SK-N-SH (cell line): Measurements from ENCODE around the gene DPF3. TPM values are rescaled to one million over a fixed set of nuclear protein-coding genes. Genes with fewer than 3 reads are reported as not detected.

ENCODE experiments used
- CTCF ChIA-PET: fragments of 300-600, 350-600 bp; formaldehyde crosslinking; extraction: SDS; loops from one replicate; lab custom pipeline; 2021; lab: Yijun Ruan, JAX
- POLR2A ChIA-PET: fragments of 350-600 bp; sonication (Branson Sonifier 250); formaldehyde crosslinking; extraction: SDS; loops from one replicate; lab custom pipeline; 2020; ENCODE audit warnings: antibody characterized with exemption, inconsistent platforms; lab: Yijun Ruan, JAX
- DNase-seq: peaks from one replicate; pipeline ENCODE4 v3.0.0; 2012
- H2AFZ ChIP-seq: fragments of 200-600 bp; sonication (generic); 2 replicates; pipeline ENCODE4 v1.8.1; 2016; ENCODE audit warnings: antibody characterized with exemption, mild to moderate bottlenecking, low read depth
- H3F3A ChIP-seq: fragments of 200-600 bp; sonication (generic); replicated peaks from 2 replicates; pipeline ENCODE3; 2016; ENCODE audit warnings: antibody characterized with exemption, mild to moderate bottlenecking; ENCODE audit not compliant: insufficient read depth
- H3K27ac ChIP-seq, 2 experiments: fragments of 200-500 bp in 1 of 2; fragments of 200-600 bp in 1 of 2; sonication (Bioruptor generic) in 1 of 2; sonication (generic), shearing (Covaris generic) in 1 of 2; 2 replicates each; pipeline versions ENCODE4 v1.5.1 to v1.6.1; 2014 to 2016; ENCODE audit warnings: low read depth in 2 of 2, inconsistent platforms in 1 of 2, low read length in 1 of 2, mild to moderate bottlenecking in 1 of 2, mixed read lengths in 1 of 2
- H3K27me3 ChIP-seq: fragments of 200-600 bp; sonication (generic), shearing (Covaris generic); 2 replicates; pipeline ENCODE4 v1.6.1; 2016; ENCODE audit warnings: mixed run types; ENCODE audit not compliant: insufficient read depth
- H3K36me3 ChIP-seq, 2 experiments: fragments of 200-500 bp in 1 of 2; fragments of 200-600 bp in 1 of 2; sonication (Bioruptor generic) in 1 of 2; sonication (generic) in 1 of 2; replicated peaks in 1 of 2; 2 replicates each; pipeline versions ENCODE3 to v1.5.1; 2014 to 2016; ENCODE audit warnings: low read length in 1 of 2, mild to moderate bottlenecking in 1 of 2; ENCODE audit not compliant: insufficient read depth in 2 of 2, control insufficient read depth in 1 of 2
- H3K4me1 ChIP-seq, 2 experiments: fragments of 200-500 bp in 1 of 2; fragments of 200-600 bp in 1 of 2; sonication (Bioruptor generic) in 1 of 2; sonication (generic), shearing (Covaris generic) in 1 of 2; 2 replicates each; pipeline versions ENCODE4 v1.5.1 to v1.6.1; 2014 to 2016; ENCODE audit warnings: low read depth in 1 of 2, low read length in 1 of 2, mixed run types in 1 of 2; ENCODE audit not compliant: insufficient read depth in 2 of 2, control insufficient read depth in 1 of 2
- H3K4me2 ChIP-seq: fragments of 200-600 bp; sonication (generic), shearing (Covaris generic); 2 replicates; pipeline ENCODE4 v1.6.1; 2017; ENCODE audit warnings: mixed run types
- H3K4me3 ChIP-seq, 2 experiments: fragments of 200-500 bp in 1 of 2; fragments of 200-600 bp in 1 of 2; sonication (Bioruptor generic) in 1 of 2; sonication (generic), shearing (Covaris generic) in 1 of 2; 2 replicates each; pipeline versions ENCODE4 v1.5.1 to v1.8.1; 2014 to 2016; ENCODE audit warnings: low read depth in 2 of 2, inconsistent platforms in 1 of 2, low read length in 1 of 2, mild to moderate bottlenecking in 1 of 2, mixed read lengths in 1 of 2, moderate library complexity in 1 of 2
- H3K79me2 ChIP-seq: fragments of 200-600 bp; sonication (generic); 2 replicates; pipeline ENCODE4 v1.8.1; 2017; ENCODE audit warnings: mild to moderate bottlenecking; ENCODE audit not compliant: insufficient read depth
- H3K9ac ChIP-seq: fragments of 200-600 bp; sonication (generic); 2 replicates; pipeline ENCODE4 v1.6.1; 2017; ENCODE audit warnings: mixed run types
- H3K9me2 ChIP-seq: fragments of 200-600 bp; sonication (generic); 2 replicates; pipeline ENCODE4 v1.6.1; 2017; ENCODE audit warnings: mixed run types
- H3K9me3 ChIP-seq: fragments of 200-600 bp; sonication (generic); 2 replicates; pipeline ENCODE4 v1.6.1; 2017; ENCODE audit warnings: mixed run types, mild to moderate bottlenecking, moderate library complexity
- H4K20me1 ChIP-seq: fragments of 200-600 bp; sonication (generic); 2 replicates; pipeline ENCODE4 v1.6.1; 2017; ENCODE audit warnings: mild to moderate bottlenecking, mixed run types; ENCODE audit not compliant: insufficient read depth
- CHD2 ChIP-seq: fragments of 150-350 bp; IDR thresholded peaks from 2 replicates; pipeline ENCODE4 v1.6.1; 2018; ENCODE audit warnings: low read length; ENCODE audit not compliant: partially characterized antibody
- ELF1 ChIP-seq: IDR thresholded peaks from 2 replicates; pipeline ENCODE4 v1.4.0; 2012
- EP300 ChIP-seq, 2 experiments: IDR thresholded peaks; 2 replicates each; pipeline versions ENCODE4 v1.4.0 to v1.6.1; 2012; ENCODE audit warnings: borderline replicate concordance in 1 of 2, low read depth in 1 of 2, low read length in 1 of 2
- EZH2phosphoT487 ChIP-seq: fragments of 200-600 bp; sonication (generic); IDR thresholded peaks from 2 replicates; pipeline ENCODE4 v1.6.1; 2017; ENCODE audit warnings: low read depth, mixed run types, mild to moderate bottlenecking, antibody characterized with exemption, moderate library complexity, borderline replicate concordance
- FOXM1 ChIP-seq: IDR thresholded peaks from 2 replicates; pipeline ENCODE4 v1.4.0; 2012; ENCODE audit warnings: low read depth, mild to moderate bottlenecking
- GABPA ChIP-seq: IDR thresholded peaks from 2 replicates; pipeline ENCODE4 v1.4.0; 2012; ENCODE audit warnings: low read depth, mild to moderate bottlenecking
- MEF2A ChIP-seq: IDR thresholded peaks from 2 replicates; pipeline ENCODE4 v1.4.0; 2012; ENCODE audit warnings: low read depth, borderline replicate concordance
- MXI1 ChIP-seq: IDR thresholded peaks from 2 replicates; pipeline ENCODE4 v1.6.1; 2012; ENCODE audit warnings: mild to moderate bottlenecking, low read depth, low read length, improper control_type of control experiment
- NRF1 ChIP-seq: IDR thresholded peaks from 2 replicates; pipeline ENCODE4 v1.6.1; 2012; ENCODE audit warnings: low read depth, mild to moderate bottlenecking, low read length
- POLR2AphosphoS5 ChIP-seq: IDR thresholded peaks from 2 replicates; pipeline ENCODE4 v1.6.1; 2012; ENCODE audit warnings: low read depth, low read length
- RFX5 ChIP-seq: IDR thresholded peaks from 2 replicates; pipeline ENCODE4 v1.6.1; 2012; ENCODE audit warnings: mild to moderate bottlenecking, improper control_type of control experiment, low read length
- RXRA ChIP-seq: IDR thresholded peaks from 2 replicates; pipeline ENCODE4 v1.4.0; 2012; ENCODE audit warnings: low read depth, mild to moderate bottlenecking, borderline replicate concordance
- SIN3A ChIP-seq: IDR thresholded peaks from 2 replicates; pipeline ENCODE4 v1.6.1; 2012; ENCODE audit warnings: low read depth, mild to moderate bottlenecking, low read length, moderate library complexity, borderline replicate concordance
- TAF1 ChIP-seq: IDR thresholded peaks from 2 replicates; pipeline ENCODE4 v1.6.1; 2012; ENCODE audit warnings: low read depth, mild to moderate bottlenecking, low read length, moderate library complexity, borderline replicate concordance
- USF1 ChIP-seq: IDR thresholded peaks from 2 replicates; pipeline ENCODE4 v1.4.0; 2012; ENCODE audit warnings: low read depth, borderline replicate concordance
- WGBS: methylation state at CpG from one replicate; pipeline ENCODE4 v1.1.6; 2017; ENCODE audit warnings: low lambda C conversion rate; 5-methylcytosine and 5-hydroxymethylcytosine counted together
- polyA plus RNA-seq, 3 experiments: library from polyadenylated mRNA; depleted of rRNA; stranded (reverse); fragments of >200 nt; gene quantifications; 2 replicates each; pipeline ENCODE4 v1.2.3, GENCODE V29; 2012

DPF3 gene
- polyA plus RNA-seq, 1 of the 3 experiments (the other 2 are of a cell fraction): 2.8 TPM

- no peaks in the 10 kb centered on the region for H3K9me2 ChIP-seq
- H3K4me2 ChIP-seq: no peak overlapping the region
- H3K9ac ChIP-seq: no peak overlapping the region
- 73% methylated on average over 7 of the region's 10 CpGs for WGBS
- peaks cover 0 to 25% of the 10 kb centered on the region in 2 experiments; a peak in 1 of 4 replicates for H3K4me1 ChIP-seq
- H3K27me3 ChIP-seq: no peaks in the 10 kb centered on the region
- H3F3A ChIP-seq: no peaks in the 10 kb centered on the region
- H3K27ac ChIP-seq: no peak overlapping the region
- POLR2A ChIA-PET: no interaction called here
- H2AFZ ChIP-seq: no peak overlapping the region
- H3K9me3 ChIP-seq: no peaks in the 10 kb centered on the region
- H3K79me2 ChIP-seq: no peaks in the 10 kb centered on the region
- TF ChIP-seq SIN3A: no peak
- TF ChIP-seq EZH2phosphoT487: no peak
- TF ChIP-seq TAF1: no peak
- no peak for TF ChIP-seq RFX5
- no peak for TF ChIP-seq USF1
- TF ChIP-seq FOXM1: no peak
- TF ChIP-seq CHD2: no peak
- no peak for TF ChIP-seq NRF1
- TF ChIP-seq EP300 (IDR thresholded peaks at IDR 0.05; ENCODE audit: borderline replicate concordance in 1 of 2, low read depth in 1 of 2, low read length in 1 of 2): no peak
- TF ChIP-seq RXRA: no peak
- no peak for TF ChIP-seq GABPA
- no peak for TF ChIP-seq POLR2AphosphoS5
- TF ChIP-seq ELF1: no peak
- CTCF ChIA-PET: interaction anchor here (1.1 to 1.2 kb wide), 2 partner anchors 21 to 214 kb away, joined by 3 read pairs; no protein-coding TSS in a partner anchor
- no peaks in the 10 kb centered on the region for H3K36me3 ChIP-seq
- no peak overlapping the region for H3K4me3 ChIP-seq
- H4K20me1 ChIP-seq: no peaks in the 10 kb centered on the region
- no peak for DNase-seq
Measured at GRCh38 chr14:72790887-72791566, 102.9 kb downstream of the DPF3 start.

- Histone ChIP-seq H3K4me3 (no peak overlapping the region), H3K9ac (no peak overlapping the region), H3K4me1 (peaks cover 0 to 25% of the 10 kb centered on the region in 2 experiments; a peak in 1 of 4 replicates), H3F3A (no peaks in the 10 kb centered on the region), H3K4me2 (no peak overlapping the region), H3K9me2 (no peaks in the 10 kb centered on the region), H3K27ac (peak overlapping the region in 1 of 2 experiments; percentile 56; a peak in 2 of 4 replicates), H4K20me1 (no peaks in the 10 kb centered on the region), H3K27me3 (no peaks in the 10 kb centered on the region), H2AFZ (no peak overlapping the region), H3K79me2 (no peaks in the 10 kb centered on the region), H3K36me3 (no peaks in the 10 kb centered on the region), H3K9me3 (no peaks in the 10 kb centered on the region)
- TF ChIP-seq USF1: no peak
- TF ChIP-seq MEF2A: no peak
- no peak for TF ChIP-seq RXRA
- no peak for TF ChIP-seq GABPA
- no peak for TF ChIP-seq MXI1
- DNase-seq: peak; percentile 45
- ChIA-PET POLR2A (no interaction called here), CTCF (interaction anchor here (0.8 to 1.2 kb wide), 5 partner anchors 9 to 115 kb away, joined by 3 to 4 read pairs (median 3); no protein-coding TSS in a partner anchor)
- WGBS: 74% methylated on average over 11 of the region's 13 CpGs
Measured at GRCh38 chr14:72788972-72789728, 104.8 kb downstream of the DPF3 start.
